HFFc6 (cell line): ENCODE results near the gene R3HCC1L. TPM values are rescaled to one million over a fixed set of nuclear protein-coding genes. Genes with fewer than 3 reads are reported as not detected.

Source experiments
- DNase-seq: peaks from one replicate; pipeline ENCODE4 v3.0.0-alpha.2; 2018
- H3K27ac Mint-ChIP-seq: 2 replicates; pipeline ENCODE4 v1.8.0; 2020; ENCODE audit warnings: mild to moderate bottlenecking, mixed read lengths
- H3K27me3 Mint-ChIP-seq: 2 replicates; pipeline ENCODE4 v1.8.0; 2021; ENCODE audit warnings: mild to moderate bottlenecking, moderate library complexity, mixed read lengths; ENCODE audit not compliant: insufficient read depth
- H3K36me3 Mint-ChIP-seq: 2 replicates; pipeline ENCODE4 v1.8.0; 2021; ENCODE audit warnings: low read depth, mixed read lengths
- H3K4me1 Mint-ChIP-seq: 2 replicates; pipeline ENCODE4 v1.8.0; 2020; ENCODE audit warnings: low read depth, mixed read lengths
- H3K4me3 Mint-ChIP-seq: 2 replicates; pipeline ENCODE4 v1.8.0; 2020; ENCODE audit warnings: mild to moderate bottlenecking, moderate library complexity, mixed read lengths
- H3K9me3 Mint-ChIP-seq: 2 replicates; pipeline ENCODE4 v1.8.0; 2020; ENCODE audit warnings: mild to moderate bottlenecking, mixed read lengths
- CTCF ChIP-seq: fragments of 200-600 bp; sonication (generic); IDR thresholded peaks from 2 replicates; pipeline ENCODE4 v1.5.0; 2021; ENCODE audit warnings: antibody characterized with exemption, mild to moderate bottlenecking
- total RNA-seq, 6 experiments: library from RNA; stranded (reverse); fragmentation: NEBNext Ultra II Directional; extraction: Animal tissue kit (Norgen Biotek cat#: 25700); gene quantifications; 2 replicates in 1 of 6; 3 replicates in 5 of 6; pipeline ENCODE4 v1.2.3, GENCODE V29; 2021

Gene R3HCC1L
- total RNA-seq, 6 experiments from 2014 or later: 7.4 to 8.1 (median 7.6) TPM

GRCh38 chr10:98096316-98096715, 38.1 kb upstream of the R3HCC1L start:
- Mint-ChIP-seq H3K9me3 (no peaks in the 10 kb centered on the region), H3K27me3 (peaks cover 19% of the 10 kb centered on the region), H3K4me1 (no peaks in the 10 kb centered on the region), H3K36me3 (no peaks in the 10 kb centered on the region), H3K4me3 (no peak overlapping the region), H3K27ac (no peak overlapping the region)
- no peak for TF ChIP-seq CTCF
- DNase-seq: no peak

GRCh38 chr10:98096731-98097130, 37.7 kb upstream of the R3HCC1L start:
- H3K36me3 Mint-ChIP-seq: no peaks in the 10 kb centered on the region

GRCh38 chr10:98097175-98097574, 37.3 kb upstream of the R3HCC1L start:
- H3K4me1 Mint-ChIP-seq: no peaks in the 10 kb centered on the region
- H3K4me3 Mint-ChIP-seq: no peak overlapping the region
- H3K27me3 Mint-ChIP-seq: peaks cover 19% of the 10 kb centered on the region
- H3K9me3 Mint-ChIP-seq: no peaks in the 10 kb centered on the region
- no peak for TF ChIP-seq CTCF
- H3K36me3 Mint-ChIP-seq: no peaks in the 10 kb centered on the region
- no peak for DNase-seq
- no peak overlapping the region for H3K27ac Mint-ChIP-seq

More at GRCh38 chr10:98096731-98097130, 37.7 kb upstream of the R3HCC1L start:
- H3K4me1 Mint-ChIP-seq: no peaks in the 10 kb centered on the region
- H3K4me3 Mint-ChIP-seq: no peak overlapping the region
- no peak overlapping the region for H3K27ac Mint-ChIP-seq
- H3K27me3 Mint-ChIP-seq: peaks cover 19% of the 10 kb centered on the region
- DNase-seq: no peak
- no peak for TF ChIP-seq CTCF
- H3K9me3 Mint-ChIP-seq: no peaks in the 10 kb centered on the region

- no peaks in the 10 kb centered on the region for H3K36me3 Mint-ChIP-seq
- DNase-seq: no peak
- H3K27ac Mint-ChIP-seq: no peak overlapping the region
- H3K27me3 Mint-ChIP-seq: peaks cover 19% of the 10 kb centered on the region
- no peak for TF ChIP-seq CTCF
- H3K4me3 Mint-ChIP-seq: no peak overlapping the region
- no peaks in the 10 kb centered on the region for H3K9me3 Mint-ChIP-seq
- H3K4me1 Mint-ChIP-seq: no peaks in the 10 kb centered on the region
These were observed 36.8 kb upstream of the R3HCC1L start for GRCh38 chr10:98097616-98098015.

- H3K36me3 Mint-ChIP-seq: no peaks in the 10 kb centered on the region
- TF ChIP-seq CTCF: no peak
- H3K9me3 Mint-ChIP-seq: no peaks in the 10 kb centered on the region
- H3K27me3 Mint-ChIP-seq: peaks cover 19% of the 10 kb centered on the region
- no peak for DNase-seq
- no peak overlapping the region for H3K4me3 Mint-ChIP-seq
- H3K4me1 Mint-ChIP-seq: no peaks in the 10 kb centered on the region
- H3K27ac Mint-ChIP-seq: no peak overlapping the region
These were observed 36.2 kb upstream of the R3HCC1L start for GRCh38 chr10:98098247-98098646.

GRCh38 chr10:98100476-98100875, 34.0 kb upstream of the R3HCC1L start:
- Mint-ChIP-seq H3K27me3 (peaks cover 12% of the 10 kb centered on the region), H3K9me3 (no peaks in the 10 kb centered on the region), H3K4me1 (no peaks in the 10 kb centered on the region), H3K4me3 (no peak overlapping the region), H3K36me3 (no peaks in the 10 kb centered on the region), H3K27ac (no peak overlapping the region)
- TF ChIP-seq CTCF: no peak
- no peak for DNase-seq
